KMS-11 (cell line): ENCODE measurements around the gene SLCO4A1.

Source experiments
- H2AFZ ChIP-seq: fragments of 200-600 bp; sonication (generic); 2 replicates; pipeline ENCODE4 v1.6.1; 2016; ENCODE audit warnings: antibody characterized with exemption, mixed run types, low read depth
- H3K27ac ChIP-seq: fragments of 200-600 bp; sonication (generic); 2 replicates; pipeline ENCODE4 v1.6.1; 2016; ENCODE audit warnings: mild to moderate bottlenecking, mixed run types
- H3K27me3 ChIP-seq: fragments of 200-600 bp; sonication (generic); 2 replicates; pipeline ENCODE4 v1.6.1; 2017; ENCODE audit warnings: mild to moderate bottlenecking, low read depth, mixed run types, moderate library complexity; ENCODE audit not compliant: insufficient read depth
- H3K36me3 ChIP-seq: fragments of 200-600 bp; sonication (generic); 2 replicates; pipeline ENCODE4 v1.6.1; 2017; ENCODE audit warnings: mild to moderate bottlenecking, mixed run types; ENCODE audit not compliant: insufficient read depth
- H3K4me1 ChIP-seq: fragments of 200-600 bp; sonication (generic); 2 replicates; pipeline ENCODE4 v1.6.1; 2016; ENCODE audit warnings: mild to moderate bottlenecking, low read depth, mixed run types; ENCODE audit not compliant: poor library complexity, severe bottlenecking
- H3K4me2 ChIP-seq: fragments of 200-600 bp; sonication (generic); 2 replicates; pipeline ENCODE4 v1.7.0; 2016; ENCODE audit warnings: mild to moderate bottlenecking, mixed run types
- H3K4me3 ChIP-seq: fragments of 200-600 bp; sonication (generic); IDR thresholded peaks from 2 replicates; pipeline ENCODE4 v1.6.1; 2017; ENCODE audit warnings: low read depth, low read length, mixed read lengths; ENCODE audit not compliant: insufficient read depth
- H3K79me2 ChIP-seq: fragments of 200-600 bp; sonication (generic); 2 replicates; pipeline ENCODE4 v1.6.1; 2016; ENCODE audit warnings: low read depth, mixed run types; ENCODE audit not compliant: insufficient read depth
- H3K9ac ChIP-seq: fragments of 200-600 bp; sonication (generic); 2 replicates; pipeline ENCODE4 v1.6.1; 2016; ENCODE audit warnings: mild to moderate bottlenecking, mixed run types
- H4K20me1 ChIP-seq: fragments of 200-600 bp; sonication (generic); 2 replicates; pipeline ENCODE4 v1.6.1; 2016; ENCODE audit warnings: mild to moderate bottlenecking, mixed run types; ENCODE audit not compliant: insufficient read depth
- CTCF ChIP-seq: fragments of 200-600 bp; sonication (generic); conservative IDR thresholded peaks from 2 replicates; pipeline ENCODE4 v1.6.1; 2017; ENCODE audit warnings: low read depth, mild to moderate bottlenecking, antibody characterized with exemption, low read length, moderate library complexity, mixed read lengths

SLCO4A1 gene

GRCh38 chr20:62700261-62700930 is 58.1 kb downstream of the SLCO4A1 start:
- H3K79me2 ChIP-seq: no peaks in the 10 kb centered on the region
- no peak overlapping the region for H3K4me2 ChIP-seq
- TF ChIP-seq CTCF: no peak
- no peaks in the 10 kb centered on the region for H3K36me3 ChIP-seq
- no peak overlapping the region for H2AFZ ChIP-seq
- H3K4me1 ChIP-seq: no peaks in the 10 kb centered on the region
- peaks cover 97% of the 10 kb centered on the region for H3K27me3 ChIP-seq
- no peaks in the 10 kb centered on the region for H4K20me1 ChIP-seq
- H3K27ac ChIP-seq: no peak overlapping the region
- no peak overlapping the region for H3K4me3 ChIP-seq
- H3K9ac ChIP-seq: no peak overlapping the region

DNA sequence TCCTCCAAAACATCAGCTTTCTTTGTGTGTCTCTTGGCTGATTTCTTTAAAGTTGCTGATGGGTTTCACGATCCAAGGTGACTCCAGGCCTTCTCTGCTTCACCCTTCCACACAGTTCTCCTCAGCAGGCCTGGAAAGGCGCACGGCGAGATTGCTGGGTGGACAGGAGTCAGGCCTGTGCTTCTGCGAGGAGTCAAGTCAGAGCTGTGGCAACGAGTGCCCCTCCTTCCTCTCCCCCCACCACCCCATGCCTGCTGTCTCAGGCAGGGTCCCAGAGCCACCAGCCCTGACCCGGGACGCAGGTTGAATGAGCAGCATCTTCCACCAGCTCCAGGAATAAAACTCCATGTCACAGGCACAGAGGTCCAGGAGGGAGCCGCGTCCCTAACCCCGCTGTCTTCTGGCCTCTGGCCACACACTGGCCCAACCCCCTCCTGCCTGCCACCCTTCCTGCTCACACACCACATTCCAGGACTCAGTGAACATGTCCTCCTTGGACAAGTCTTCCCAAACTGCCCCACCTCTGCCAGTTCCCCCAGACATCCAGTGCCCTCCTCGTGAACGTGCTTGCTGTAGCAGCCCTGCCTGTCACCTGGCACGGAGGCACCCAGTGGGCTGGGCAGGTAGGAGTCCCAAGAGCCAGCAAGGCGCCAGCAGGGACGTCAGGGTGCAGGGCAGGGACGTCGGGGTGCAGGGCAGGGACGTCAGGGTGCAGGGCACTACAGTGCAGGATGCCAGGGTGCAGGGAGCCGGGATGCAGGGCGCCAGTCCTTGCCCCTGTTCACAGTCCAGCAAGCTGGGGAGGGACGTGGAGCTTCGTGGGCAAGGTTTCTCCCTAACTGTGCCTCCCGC is 59.1 kb downstream of the SLCO4A1 start:
- Histone ChIP-seq H3K27ac (no peak overlapping the region), H3K4me1 (no peaks in the 10 kb centered on the region), H3K4me3 (no peak overlapping the region), H3K27me3 (peaks cover 97% of the 10 kb centered on the region), H2AFZ (no peak overlapping the region), H3K4me2 (no peak overlapping the region), H3K9ac (no peak overlapping the region), H4K20me1 (no peaks in the 10 kb centered on the region), H3K79me2 (no peaks in the 10 kb centered on the region), H3K36me3 (no peaks in the 10 kb centered on the region)
- no peak for TF ChIP-seq CTCF

DNA sequence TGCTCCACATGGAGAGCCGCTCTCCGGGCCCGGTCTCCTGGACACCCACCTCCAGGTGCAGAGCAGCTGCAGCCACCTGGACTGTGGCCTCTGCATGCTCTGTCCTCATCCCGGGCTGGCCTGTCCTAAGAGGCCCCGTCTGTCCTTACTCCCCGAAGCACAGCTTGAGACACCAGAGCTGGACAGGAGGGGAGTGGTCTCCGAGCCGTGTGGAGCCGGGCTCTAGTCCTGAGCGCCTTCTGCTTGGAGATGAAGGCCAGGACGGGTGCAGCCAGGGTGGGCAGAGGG is 59.7 kb downstream of the SLCO4A1 start:
- no peaks in the 10 kb centered on the region for H3K79me2 ChIP-seq
- H3K4me2 ChIP-seq: no peak overlapping the region
- no peak overlapping the region for H3K9ac ChIP-seq
- TF ChIP-seq CTCF: no peak
- no peak overlapping the region for H3K27ac ChIP-seq
- no peaks in the 10 kb centered on the region for H3K36me3 ChIP-seq
- peaks cover 99% of the 10 kb centered on the region for H3K27me3 ChIP-seq
- no peak overlapping the region for H2AFZ ChIP-seq
- no peak overlapping the region for H3K4me3 ChIP-seq
- H3K4me1 ChIP-seq: no peaks in the 10 kb centered on the region
- no peaks in the 10 kb centered on the region for H4K20me1 ChIP-seq

GRCh38 chr20:62702895-62703852 is 60.9 kb downstream of the SLCO4A1 start:
- H3K27me3 ChIP-seq: peaks cover 98% of the 10 kb centered on the region
- no peak overlapping the region for H3K27ac ChIP-seq
- H2AFZ ChIP-seq: no peak overlapping the region
- H3K4me3 ChIP-seq: no peak overlapping the region
- H3K79me2 ChIP-seq: no peaks in the 10 kb centered on the region
- H3K4me2 ChIP-seq: no peak overlapping the region
- H3K9ac ChIP-seq: no peak overlapping the region
- H3K4me1 ChIP-seq: no peaks in the 10 kb centered on the region
- H4K20me1 ChIP-seq: no peaks in the 10 kb centered on the region
- no peak for TF ChIP-seq CTCF
- no peaks in the 10 kb centered on the region for H3K36me3 ChIP-seq
